Measurements from ENCODE around the gene NIFK.

- TF ChIP-seq CTCF (conservative IDR thresholded peaks at IDR 0.05) (no peak), EZH2 (IDR thresholded peaks at IDR 0.05; ENCODE audit: low read depth) (no peak)
Measured at GRCh38 chr2:121721926-121722325, 14.7 kb downstream of the NIFK start.
